Progenitor cell of endocrine pancreas (in vitro differentiated cells): ENCODE results near the gene LDLRAD2. TPM values are rescaled to one million over a fixed set of nuclear protein-coding genes. Genes with fewer than 3 reads are reported as not detected.
"Not testable (repeated sequence)": the region's sequence is repeated elsewhere in the genome, so short reads cannot be mapped to it uniquely, and the experiment has no call there.

ENCODE experiments used
- DNase-seq: peaks from one replicate; pipeline ENCODE4 v3.0.0; 2021; ENCODE audit warnings: low spot score; ENCODE audit not compliant: unreplicated experiment
- H3K27ac Mint-ChIP-seq: 2 replicates; pipeline ENCODE4 v1.8.0; 2021; ENCODE audit warnings: mild to moderate bottlenecking, moderate library complexity, mixed read lengths
- H3K27me3 Mint-ChIP-seq: 2 replicates; pipeline ENCODE4 v1.8.0; 2021; ENCODE audit warnings: mixed read lengths
- H3K36me3 Mint-ChIP-seq: 2 replicates; pipeline ENCODE4 v1.8.0; 2022; ENCODE audit warnings: mixed read lengths; ENCODE audit not compliant: insufficient read depth
- H3K4me1 Mint-ChIP-seq: 2 replicates; pipeline ENCODE4 v1.8.0; 2021; ENCODE audit warnings: low read depth, mixed read lengths
- H3K4me3 Mint-ChIP-seq: 2 replicates; pipeline ENCODE4 v1.8.0; 2021; ENCODE audit warnings: low read depth, mild to moderate bottlenecking, moderate library complexity, mixed read lengths
- H3K9me3 Mint-ChIP-seq: 2 replicates; pipeline ENCODE4 v1.8.0; 2021; ENCODE audit warnings: low read depth, mixed read lengths
- total RNA-seq: library from RNA; stranded (reverse); gene quantifications from 2 replicates; pipeline ENCODE4 v1.2.1, GENCODE V29; 2021
- TF ChIP-seq, protein P1 (sequence below): fragments of 200-600 bp; sonication (generic); IDR thresholded peaks from one replicate; pipeline ENCODE4 v1.5.0; 2021; ENCODE audit warnings: antibody characterized with exemption, mild to moderate bottlenecking; ENCODE audit not compliant: unreplicated experiment

LDLRAD2 gene
- total RNA-seq, 1 donor from 2014 or later: 0.77 TPM

DNA sequence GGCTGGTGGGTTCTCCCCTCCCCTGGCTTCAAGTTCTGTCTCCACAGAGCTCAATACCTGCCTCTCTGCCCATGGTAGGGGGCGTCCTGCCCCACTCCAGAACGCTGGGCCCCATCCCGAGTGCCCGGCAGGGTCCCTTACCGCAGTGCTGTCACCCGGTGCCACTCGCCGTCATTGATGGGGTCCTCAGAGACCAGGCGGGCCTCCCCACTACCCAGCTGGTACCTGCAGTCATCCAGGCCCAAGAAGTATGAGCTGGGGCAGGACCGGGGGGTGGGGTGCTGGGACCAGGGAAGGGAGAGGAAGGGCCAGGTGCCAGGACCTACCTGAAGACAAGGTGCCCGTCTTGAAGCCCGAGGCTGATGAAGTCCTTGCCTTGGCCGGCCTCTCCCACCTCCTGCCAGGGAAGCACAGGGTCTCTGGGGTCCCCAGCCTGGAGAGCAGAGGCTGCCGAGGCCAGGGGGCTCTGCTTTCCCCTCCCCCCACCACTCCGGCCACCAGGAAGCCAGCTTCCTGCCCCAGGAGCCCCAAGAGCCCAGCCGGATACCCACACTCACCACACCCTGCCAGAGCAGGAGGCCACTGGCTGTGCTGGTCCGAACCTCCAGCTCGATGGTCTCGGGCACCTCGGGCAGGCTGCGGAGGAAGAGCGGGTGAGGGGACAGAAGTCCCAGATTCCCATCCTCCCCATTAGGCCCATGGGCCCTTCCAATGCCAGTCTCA is 12.1 kb downstream of the LDLRAD2 start:
- Mint-ChIP-seq H3K4me3 (no peak overlapping the region), H3K27ac (no peak overlapping the region)
- DNase-seq: no peak

DNA sequence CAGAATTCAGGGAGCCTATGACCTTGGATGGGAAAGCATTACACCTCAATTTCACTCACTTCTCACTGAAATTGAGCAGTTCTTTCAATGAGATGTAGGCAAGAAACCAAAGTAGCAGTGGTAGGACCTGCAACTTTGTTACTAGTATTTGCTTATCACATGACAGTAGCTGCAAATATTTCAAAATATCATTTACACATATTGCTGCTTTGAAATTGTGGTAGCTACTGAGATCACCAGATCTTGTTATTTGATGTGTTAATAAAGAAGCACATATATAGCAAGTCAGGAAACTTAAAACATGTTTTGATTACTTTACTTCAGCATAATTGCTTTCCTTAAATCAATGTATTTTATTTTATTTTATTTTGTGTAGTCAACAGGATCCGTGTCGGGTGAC is 12.9 kb downstream of the LDLRAD2 start:
- Mint-ChIP-seq H3K4me3 (no peak overlapping the region), H3K27ac (no peak overlapping the region), H3K36me3 (peaks cover 31% of the 10 kb centered on the region), H3K4me1 (no peaks in the 10 kb centered on the region), H3K27me3 (no peaks in the 10 kb centered on the region), H3K9me3 (no peaks in the 10 kb centered on the region)
- TF ChIP-seq, protein P1, sequence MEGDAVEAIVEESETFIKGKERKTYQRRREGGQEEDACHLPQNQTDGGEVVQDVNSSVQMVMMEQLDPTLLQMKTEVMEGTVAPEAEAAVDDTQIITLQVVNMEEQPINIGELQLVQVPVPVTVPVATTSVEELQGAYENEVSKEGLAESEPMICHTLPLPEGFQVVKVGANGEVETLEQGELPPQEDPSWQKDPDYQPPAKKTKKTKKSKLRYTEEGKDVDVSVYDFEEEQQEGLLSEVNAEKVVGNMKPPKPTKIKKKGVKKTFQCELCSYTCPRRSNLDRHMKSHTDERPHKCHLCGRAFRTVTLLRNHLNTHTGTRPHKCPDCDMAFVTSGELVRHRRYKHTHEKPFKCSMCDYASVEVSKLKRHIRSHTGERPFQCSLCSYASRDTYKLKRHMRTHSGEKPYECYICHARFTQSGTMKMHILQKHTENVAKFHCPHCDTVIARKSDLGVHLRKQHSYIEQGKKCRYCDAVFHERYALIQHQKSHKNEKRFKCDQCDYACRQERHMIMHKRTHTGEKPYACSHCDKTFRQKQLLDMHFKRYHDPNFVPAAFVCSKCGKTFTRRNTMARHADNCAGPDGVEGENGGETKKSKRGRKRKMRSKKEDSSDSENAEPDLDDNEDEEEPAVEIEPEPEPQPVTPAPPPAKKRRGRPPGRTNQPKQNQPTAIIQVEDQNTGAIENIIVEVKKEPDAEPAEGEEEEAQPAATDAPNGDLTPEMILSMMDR: no peak
- DNase-seq: no peak

More for the DNA sequence above, 12.1 kb downstream of the LDLRAD2 start:
- Mint-ChIP-seq H3K27me3 (no peaks in the 10 kb centered on the region), H3K9me3 (no peaks in the 10 kb centered on the region), H3K4me1 (no peaks in the 10 kb centered on the region), H3K36me3 (peaks cover 34% of the 10 kb centered on the region)
- TF ChIP-seq, protein P1: no peak

DNA sequence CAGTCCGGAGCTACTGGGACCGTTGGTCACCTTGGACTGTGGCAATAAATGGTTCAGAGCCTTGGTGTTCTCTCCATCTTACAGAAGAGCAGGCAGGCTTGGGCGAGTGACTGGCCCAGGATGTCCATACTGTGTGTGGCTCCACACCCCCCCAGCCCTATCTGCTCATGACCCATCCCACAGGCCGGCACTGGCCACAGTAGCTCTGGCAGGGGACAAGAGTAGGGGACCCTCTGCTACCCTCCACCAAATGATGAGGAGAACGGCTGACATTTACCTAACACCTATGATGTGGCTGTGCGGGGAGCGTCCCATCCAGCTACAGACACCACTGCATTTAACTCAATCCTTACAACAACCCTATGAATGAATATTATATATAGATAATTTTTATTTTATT is 13.3 kb downstream of the LDLRAD2 start:
- Mint-ChIP-seq H3K27me3 (no peaks in the 10 kb centered on the region), H3K4me1 (no peaks in the 10 kb centered on the region), H3K4me3 (no peak overlapping the region), H3K27ac (no peak overlapping the region), H3K9me3 (no peaks in the 10 kb centered on the region), H3K36me3 (peaks cover 28% of the 10 kb centered on the region)
- TF ChIP-seq, protein P1: no peak
- DNase-seq: no peak

DNA sequence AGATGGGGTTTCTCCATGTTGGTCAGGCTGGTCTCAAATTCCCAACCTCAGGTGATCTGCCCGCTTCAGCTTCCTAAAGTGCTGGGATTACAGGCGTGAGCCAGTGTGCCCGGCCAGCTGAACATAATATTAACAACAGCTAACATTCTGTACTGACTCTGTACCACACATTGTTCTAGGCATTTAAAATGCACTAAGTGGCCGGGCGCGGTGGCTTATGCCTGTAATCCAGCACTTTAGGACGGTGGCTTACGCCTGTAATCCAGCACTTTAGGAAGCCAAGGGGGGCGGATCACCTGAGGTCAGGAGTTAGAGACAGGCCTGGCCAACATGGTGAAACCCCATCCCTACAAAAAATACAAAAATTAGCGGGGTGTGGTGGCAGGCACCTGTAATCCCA is 14.6 kb downstream of the LDLRAD2 start:
- not testable (repeated sequence) for H3K9me3 Mint-ChIP-seq, H3K27me3 Mint-ChIP-seq, H3K4me1 Mint-ChIP-seq, H3K4me3 Mint-ChIP-seq, H3K27ac Mint-ChIP-seq, DNase-seq
- H3K36me3 Mint-ChIP-seq: peaks cover 25% of the 10 kb centered on the region

DNA sequence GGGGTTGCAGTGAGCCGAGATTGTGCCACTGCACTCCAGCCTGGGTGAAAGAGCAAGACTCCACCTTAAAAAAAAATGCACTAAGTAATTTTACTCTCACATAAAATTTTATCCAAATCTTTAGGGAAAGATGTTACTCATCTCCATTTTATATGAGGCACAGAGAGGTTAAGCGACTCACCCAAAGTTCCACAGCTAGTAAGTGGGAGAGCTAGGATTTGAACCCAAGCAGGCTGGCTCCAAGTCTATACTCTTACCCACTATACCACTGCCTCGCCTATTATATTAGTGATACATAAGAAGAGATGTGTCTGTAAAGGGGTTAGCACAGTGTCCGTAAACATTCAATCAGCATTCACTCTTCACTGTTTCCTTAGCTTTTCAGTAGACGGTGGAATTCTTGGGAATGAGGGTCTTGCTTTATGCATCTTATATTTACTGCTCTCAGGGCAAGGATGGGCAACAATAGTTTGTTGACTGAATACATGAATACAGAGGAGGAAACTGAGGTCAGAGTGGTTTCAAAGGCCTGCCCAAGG is 15.1 kb downstream of the LDLRAD2 start:
- Mint-ChIP-seq H3K27me3 (no peaks in the 10 kb centered on the region), H3K4me1 (no peaks in the 10 kb centered on the region), H3K9me3 (no peaks in the 10 kb centered on the region), H3K27ac (no peak overlapping the region), H3K4me3 (no peak overlapping the region), H3K36me3 (peaks cover 26% of the 10 kb centered on the region)
- no peak for DNase-seq
- TF ChIP-seq, protein P1: no peak

DNA sequence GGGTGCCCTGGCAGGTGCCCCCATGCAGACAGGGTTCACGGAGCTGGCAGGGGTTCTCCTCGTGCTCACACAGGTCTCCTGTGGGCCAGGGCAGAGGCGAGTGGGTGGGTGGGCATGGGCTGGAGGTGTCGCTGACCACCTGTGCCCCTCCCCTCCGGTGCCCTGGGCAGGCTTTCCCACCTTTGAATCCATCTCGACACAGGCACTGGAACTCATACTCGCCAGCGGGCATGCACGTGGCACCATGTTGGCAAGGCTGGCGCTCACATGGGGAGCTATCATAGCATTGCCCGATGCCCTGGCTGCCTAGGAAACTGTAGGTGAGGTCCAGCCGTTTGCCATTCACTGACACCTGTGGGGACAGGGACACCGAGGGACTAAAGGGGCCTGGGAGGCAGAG is 16.0 kb downstream of the LDLRAD2 start:
- Mint-ChIP-seq H3K9me3 (no peaks in the 10 kb centered on the region), H3K4me3 (no peak overlapping the region), H3K27me3 (no peaks in the 10 kb centered on the region), H3K4me1 (no peaks in the 10 kb centered on the region), H3K27ac (peak overlapping the region; percentile 24), H3K36me3 (peaks cover 29% of the 10 kb centered on the region)
- no peak for DNase-seq
- TF ChIP-seq, protein P1: no peak
